Keratinocyte (primary cell): ENCODE data around the gene PARK7. TPM values are rescaled to one million over a fixed set of nuclear protein-coding genes. Genes with fewer than 3 reads are reported as not detected.
A peak's percentile ranks its signal among the peaks of the same experiment; 100 is the strongest.

Experiments
- DNase-seq: peaks from one replicate; pipeline ENCODE4 v3.0.0-alpha.2; 2011; ENCODE audit warnings: low read depth, missing footprints, low spot score
- FAIRE-seq: peaks from 2 replicates; lab custom pipeline; 2011; peaks lifted over from hg19 to GRCh38; lab: Jason Lieb, UNC
- H2AFZ ChIP-seq: 2 replicates; pipeline ENCODE4 v1.6.0; 2012; ENCODE audit warnings: low read length, control low read depth, inconsistent platforms; ENCODE audit not compliant: control insufficient read depth
- H3K27ac ChIP-seq: 2 replicates; pipeline ENCODE4 v1.5.1; 2011; ENCODE audit warnings: low read length; ENCODE audit not compliant: control insufficient read depth, insufficient read depth
- H3K27me3 ChIP-seq: 3 replicates; pipeline ENCODE4 v1.6.0; 2011; ENCODE audit warnings: low read length; ENCODE audit not compliant: control insufficient read depth, insufficient read depth; ENCODE audit errors: extremely low read depth
- H3K36me3 ChIP-seq, 2 experiments: 2 replicates in 1 of 2; 3 replicates in 1 of 2; pipeline ENCODE4 v1.5.1; 2011; ENCODE audit warnings: low read length in 2 of 2, mild to moderate bottlenecking in 1 of 2; ENCODE audit not compliant: control insufficient read depth in 2 of 2, insufficient read depth in 2 of 2; ENCODE audit errors: extremely low read depth in 1 of 2
- H3K4me1 ChIP-seq: 3 replicates; pipeline ENCODE4 v1.5.1; 2011; ENCODE audit warnings: low read length; ENCODE audit not compliant: control insufficient read depth, insufficient read depth; ENCODE audit errors: extremely low read depth
- H3K4me2 ChIP-seq: 3 replicates; pipeline ENCODE4 v1.6.0; 2011; ENCODE audit warnings: low read depth, low read length; ENCODE audit not compliant: control insufficient read depth, insufficient read depth; ENCODE audit errors: extremely low read depth
- H3K4me3 ChIP-seq, 3 experiments: fragments of 200-600 bp in 1 of 3; sonication (generic) in 1 of 3; 2 replicates in 2 of 3; 3 replicates in 1 of 3; pipeline ENCODE4 v1.5.1; 2011 to 2016; ENCODE audit warnings: low read length in 3 of 3, mild to moderate bottlenecking in 3 of 3, control low read depth in 2 of 3, inconsistent platforms in 1 of 3, low read depth in 1 of 3, mixed read lengths in 1 of 3, mixed run types in 1 of 3, moderate library complexity in 1 of 3; ENCODE audit not compliant: control insufficient read depth in 2 of 3, insufficient read depth in 2 of 3; ENCODE audit errors: extremely low read depth in 1 of 3
- H3K79me2 ChIP-seq: 2 replicates; pipeline ENCODE4 v1.6.0; 2012; ENCODE audit warnings: low read length; ENCODE audit not compliant: control insufficient read depth, insufficient read depth
- H3K9ac ChIP-seq: 3 replicates; pipeline ENCODE4 v1.6.0; 2011; ENCODE audit warnings: low read length; ENCODE audit not compliant: control insufficient read depth, insufficient read depth; ENCODE audit errors: extremely low read depth
- H3K9me1 ChIP-seq: 3 replicates; pipeline ENCODE4 v1.6.0; 2011; ENCODE audit warnings: low read length; ENCODE audit not compliant: control insufficient read depth, insufficient read depth; ENCODE audit errors: extremely low read depth
- H3K9me3 ChIP-seq: 2 replicates; pipeline ENCODE4 v1.5.1; 2012; ENCODE audit warnings: low read depth, low read length; ENCODE audit not compliant: control insufficient read depth
- H4K20me1 ChIP-seq: 3 replicates; pipeline ENCODE4 v1.6.0; 2011; ENCODE audit warnings: low read length; ENCODE audit not compliant: control insufficient read depth, insufficient read depth; ENCODE audit errors: extremely low read depth
- EZH2 ChIP-seq: IDR thresholded peaks from one replicate; pipeline ENCODE4 v1.6.1; 2012; ENCODE audit warnings: inconsistent platforms, mild to moderate bottlenecking, low read length, moderate library complexity
- dilution Hi-C: fragments of 300-500 bp; cut with MboI; formaldehyde crosslinking; loops from one replicate; pipeline ENCODE4 v1.7.0; 2020; ENCODE audit warnings: low sequenced_read_pairs; ENCODE audit not compliant: extremely low pct_ligation_motif_present
- polyA plus RNA-seq, 5 experiments: library from polyadenylated mRNA; depleted of rRNA in 3 of 5; stranded (reverse) in 3 of 5; stranded (forward) in 1 of 5; unstranded in 1 of 5; fragments of >200 nt; gene quantifications; 1 replicate in 1 of 5; 2 replicates in 3 of 5; 3 replicates in 1 of 5; pipeline versions ENCODE4 v1.2.1 to v1.2.3, GENCODE V29; 2011 to 2012; ENCODE audit warnings: missing spikeins in 2 of 5, low read depth in 1 of 5, low replicate concordance in 1 of 5
- TF ChIP-seq, protein P1 (sequence below), 3 experiments: IDR thresholded peaks in 1 of 3; conservative IDR thresholded peaks in 1 of 3; optimal IDR thresholded peaks in 1 of 3; 2 replicates in 2 of 3; 3 replicates in 1 of 3; pipeline versions ENCODE3 to v1.5.1; 2011; ENCODE audit warnings: low read length in 3 of 3, mild to moderate bottlenecking in 3 of 3, moderate library complexity in 2 of 3, control low read depth in 1 of 3, inconsistent platforms in 1 of 3; ENCODE audit not compliant: insufficient read depth in 2 of 3; ENCODE audit errors: extremely low read depth in 1 of 3

The PARK7 gene
- polyA plus RNA-seq, 1 donor (not counting 4 experiments of a cell fraction or from before 2014, with no cell fraction given): 502 TPM

- H3K9me3 ChIP-seq: no peaks in the 10 kb centered on the region
- DNase-seq (peak; percentile 95), FAIRE-seq (peak; percentile 93)
- TF ChIP-seq EZH2: no peak
- peak overlapping the region in 2 of 3 experiments; percentile 33 to 50 for H3K4me3 ChIP-seq
- H2AFZ ChIP-seq: peak overlapping the region; percentile 16
- H3K4me1 ChIP-seq: peaks cover 43% of the 10 kb centered on the region
- H3K36me3 ChIP-seq: peaks cover 2 to 11% of the 10 kb centered on the region in 2 experiments
- peak overlapping the region; percentile 100 for H3K27ac ChIP-seq
- no peaks in the 10 kb centered on the region for H3K27me3 ChIP-seq
- peaks cover 2% of the 10 kb centered on the region for H4K20me1 ChIP-seq
- no peaks in the 10 kb centered on the region for H3K9me1 ChIP-seq
- H3K79me2 ChIP-seq: no peaks in the 10 kb centered on the region
- dilution Hi-C loops: loop anchor here (25.0 kb wide), 1 partner anchor 307 kb away; the partner anchor contains the start of gene SLC45A1
- peak overlapping the region; percentile 89 for H3K4me2 ChIP-seq
- H3K9ac ChIP-seq: peak overlapping the region; percentile 91
Observed at GRCh38 chr1:8004803-8005573, 43.5 kb downstream of the PARK7 start.

GRCh38 chr1:8006037-8006963 is 44.8 kb downstream of the PARK7 start:
- H3K4me2 ChIP-seq: peak overlapping the region; percentile 89
- H3K9ac ChIP-seq: peak overlapping the region; percentile 91
- H2AFZ ChIP-seq: peak overlapping the region; percentile 20
- H3K9me3 ChIP-seq: no peaks in the 10 kb centered on the region
- peaks cover 12 to 24% of the 10 kb centered on the region in 2 experiments for H3K36me3 ChIP-seq
- H3K79me2 ChIP-seq: peaks cover 6% of the 10 kb centered on the region
- peak overlapping the region in 2 of 3 experiments; percentile 25 to 43 for H3K4me3 ChIP-seq
- H3K27ac ChIP-seq: peak overlapping the region; percentile 100
- FAIRE-seq (peak; percentile 94), DNase-seq (no peak)
- H4K20me1 ChIP-seq: peaks cover 2% of the 10 kb centered on the region
- H3K9me1 ChIP-seq: no peaks in the 10 kb centered on the region
- dilution Hi-C loops: loop anchor here (25.0 kb wide), 1 partner anchor 306 kb away; the partner anchor contains the start of gene SLC45A1
- TF ChIP-seq, protein P1, sequence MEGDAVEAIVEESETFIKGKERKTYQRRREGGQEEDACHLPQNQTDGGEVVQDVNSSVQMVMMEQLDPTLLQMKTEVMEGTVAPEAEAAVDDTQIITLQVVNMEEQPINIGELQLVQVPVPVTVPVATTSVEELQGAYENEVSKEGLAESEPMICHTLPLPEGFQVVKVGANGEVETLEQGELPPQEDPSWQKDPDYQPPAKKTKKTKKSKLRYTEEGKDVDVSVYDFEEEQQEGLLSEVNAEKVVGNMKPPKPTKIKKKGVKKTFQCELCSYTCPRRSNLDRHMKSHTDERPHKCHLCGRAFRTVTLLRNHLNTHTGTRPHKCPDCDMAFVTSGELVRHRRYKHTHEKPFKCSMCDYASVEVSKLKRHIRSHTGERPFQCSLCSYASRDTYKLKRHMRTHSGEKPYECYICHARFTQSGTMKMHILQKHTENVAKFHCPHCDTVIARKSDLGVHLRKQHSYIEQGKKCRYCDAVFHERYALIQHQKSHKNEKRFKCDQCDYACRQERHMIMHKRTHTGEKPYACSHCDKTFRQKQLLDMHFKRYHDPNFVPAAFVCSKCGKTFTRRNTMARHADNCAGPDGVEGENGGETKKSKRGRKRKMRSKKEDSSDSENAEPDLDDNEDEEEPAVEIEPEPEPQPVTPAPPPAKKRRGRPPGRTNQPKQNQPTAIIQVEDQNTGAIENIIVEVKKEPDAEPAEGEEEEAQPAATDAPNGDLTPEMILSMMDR (optimal IDR thresholded peaks at IDR 0.05 in 1 of 3, IDR thresholded peaks at IDR 0.05 in 1 of 3, conservative IDR thresholded peaks at IDR 0.05 in 1 of 3; ENCODE audit: extremely low read depth in 1 of 3, insufficient read depth in 2 of 3, low read length in 3 of 3): no peak
- TF ChIP-seq EZH2: no peak
- H3K27me3 ChIP-seq: no peaks in the 10 kb centered on the region
- H3K4me1 ChIP-seq: peaks cover 43% of the 10 kb centered on the region
